Fibroblast of skin of right quadriceps (primary cell): ENCODE measurements around the gene SELENOO.

Experiments
- DNase-seq: peaks from one replicate; pipeline ENCODE4 v3.0.0-alpha.2; 2013

The SELENOO gene

DNA sequence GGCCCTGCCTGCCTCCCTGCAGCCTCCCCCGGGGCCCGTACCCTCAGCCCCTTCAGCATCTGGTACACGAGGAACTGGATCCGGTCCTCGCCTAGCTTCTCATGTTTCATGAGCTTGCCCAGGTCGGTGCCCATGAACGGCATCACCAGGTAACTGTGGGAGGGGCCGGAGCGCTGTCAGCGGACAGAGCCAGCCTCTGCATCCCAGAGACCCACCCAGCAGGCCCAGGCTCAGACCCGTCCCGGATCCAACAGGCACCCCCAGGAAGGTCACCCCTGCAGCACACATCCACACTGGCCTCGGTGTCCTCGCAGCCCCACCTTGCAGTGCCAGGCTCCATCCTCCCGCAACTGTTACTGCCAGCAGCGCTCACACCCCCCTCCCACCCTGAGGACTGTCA, 56.2 kb downstream of the SELENOO start:
- DNase-seq, result no peak

GRCh38 chr22:50257451-50258360, 56.9 kb downstream of the SELENOO start:
- DNase-seq, result no peak

GRCh38 chr22:50258361-50259292, 57.8 kb downstream of the SELENOO start:
- DNase-seq, result no peak

DNA sequence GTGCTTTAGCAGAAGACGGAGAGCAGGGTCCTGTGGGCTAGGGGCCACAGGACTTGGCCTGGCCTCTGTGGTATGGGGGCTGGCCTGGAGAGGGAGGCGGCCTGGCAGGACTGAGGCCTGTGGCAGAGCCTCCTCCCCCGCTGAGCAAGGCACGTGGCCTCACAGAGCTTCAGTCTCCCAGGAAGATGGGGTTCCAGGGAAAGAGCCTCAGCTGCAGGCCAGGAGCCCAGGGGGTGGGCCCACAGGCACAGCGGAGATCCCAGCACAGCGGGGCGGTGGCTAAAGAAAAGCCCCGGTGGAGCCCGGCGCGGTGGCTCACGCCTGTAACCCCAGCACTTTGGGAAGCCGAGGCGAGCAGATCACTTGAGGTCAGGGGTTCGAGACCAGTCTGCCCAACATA, 58.5 kb downstream of the SELENOO start:
- DNase-seq, result no peak

- no peak for DNase-seq
Observed at GRCh38 chr22:50260434-50260800, 59.6 kb downstream of the SELENOO start.

DNA sequence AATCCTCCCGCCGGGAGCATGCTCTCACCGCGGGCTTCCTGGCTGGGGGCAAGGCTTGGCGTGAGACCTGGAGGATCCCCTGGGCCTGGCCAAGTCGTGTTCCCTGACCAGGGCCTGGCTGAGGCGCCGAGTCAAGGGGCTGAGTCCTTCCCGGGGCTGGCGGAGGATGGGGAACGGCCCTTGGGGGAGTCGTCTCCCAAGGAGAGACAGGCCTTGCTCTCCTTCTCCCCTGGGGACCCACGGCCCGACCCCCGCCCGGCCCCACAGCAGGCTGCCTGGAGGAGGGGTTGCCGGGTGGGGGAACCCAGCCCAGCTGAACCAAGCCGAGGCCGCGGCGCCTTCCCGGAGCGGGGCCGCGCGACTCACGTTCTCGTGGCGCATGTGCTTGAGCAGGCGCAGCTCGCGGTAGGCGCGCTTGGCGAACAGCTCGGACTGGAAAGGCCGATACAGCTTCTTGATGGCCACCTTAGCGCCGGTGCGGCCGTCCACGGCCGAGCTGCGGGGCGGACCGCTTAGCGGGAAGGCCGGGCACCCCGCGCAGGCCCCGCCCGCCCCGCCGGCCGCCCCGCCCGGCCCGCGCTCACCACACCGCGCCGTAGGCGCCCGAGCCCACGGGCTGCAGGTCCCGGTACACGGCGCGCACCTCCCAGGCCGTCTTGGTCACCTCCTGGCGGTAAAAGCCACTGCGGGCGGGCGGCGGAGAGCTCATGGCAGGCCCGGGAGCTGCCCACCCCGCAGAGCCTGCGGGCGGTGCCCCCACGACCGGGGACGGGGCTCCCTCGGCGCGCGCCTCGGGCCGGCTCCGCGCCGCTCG, 60.2 kb downstream of the SELENOO start:
- DNase-seq, result peak; percentile 47

DNA sequence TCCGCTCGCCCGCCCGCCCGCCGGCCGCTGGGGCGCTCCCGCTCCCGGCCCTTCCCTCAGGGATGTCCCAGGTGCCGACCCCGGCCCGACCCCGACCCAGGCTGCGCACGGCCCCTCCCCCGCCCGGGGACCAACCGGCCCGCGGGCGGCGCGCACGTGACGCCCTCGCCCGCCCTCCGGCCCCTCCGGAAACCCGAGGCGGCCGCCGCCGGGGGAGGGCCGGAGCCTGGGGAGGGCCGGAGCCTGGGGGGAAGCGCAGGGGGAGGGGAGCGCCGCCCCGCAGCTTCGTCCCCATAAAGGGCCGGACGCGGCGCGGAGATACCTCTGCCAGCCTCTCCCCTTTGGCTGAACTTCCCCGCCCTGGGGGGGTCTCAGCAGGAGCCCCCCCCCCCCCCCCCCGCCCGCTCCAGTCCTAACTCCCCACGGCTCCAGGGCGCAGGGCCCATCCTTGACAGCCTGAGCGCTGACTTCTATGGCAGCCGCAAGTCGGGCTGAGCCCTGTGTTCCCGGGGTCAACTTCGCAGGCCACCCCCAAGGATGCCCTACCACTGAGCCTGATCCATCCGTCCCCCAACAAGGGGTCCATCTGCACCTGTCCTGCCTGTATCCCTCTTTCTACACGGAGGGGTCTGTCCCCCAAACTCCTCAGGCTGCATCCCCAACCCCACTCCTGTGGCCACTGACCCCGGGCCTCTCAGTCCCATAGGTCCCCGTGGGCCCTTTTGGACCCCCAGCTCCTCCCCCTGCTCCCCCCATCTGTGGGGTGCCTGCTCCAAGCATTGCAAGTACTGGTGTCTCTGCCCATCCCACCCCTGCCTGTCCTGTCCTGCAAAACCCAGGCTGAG, 61.0 kb downstream of the SELENOO start, which contains the start of gene MAPK12:
MAPK12 (minus strand) TSS at position 69 of the 845 bp plus-strand sequence. CDS start 174 bp downstream, outside the sequence.
- no peak for DNase-seq

DNA sequence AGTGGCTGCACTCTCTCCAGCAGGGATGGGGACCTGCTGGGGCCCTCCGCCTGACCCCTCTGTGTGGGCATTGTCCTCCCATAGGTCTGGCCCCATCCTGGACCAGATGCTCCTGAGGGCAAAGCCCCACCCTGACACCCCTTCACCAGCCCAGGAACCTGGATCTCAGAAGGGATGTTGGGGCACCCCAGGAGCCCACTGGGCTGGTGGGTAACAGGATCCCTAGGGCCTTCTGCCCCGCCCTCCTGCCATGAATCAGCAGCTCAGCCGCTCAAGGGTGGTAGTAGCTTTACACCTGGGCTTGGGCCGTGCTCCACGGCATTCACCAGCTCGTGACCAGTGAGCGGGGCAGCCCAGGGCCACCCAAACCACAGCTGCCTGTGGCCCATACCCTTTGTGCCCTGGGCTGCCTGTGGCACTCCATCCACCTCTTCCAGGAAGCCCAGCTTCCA, 61.7 kb downstream of the SELENOO start:
- no peak for DNase-seq

GRCh38 chr22:50262973-50263617, 62.3 kb downstream of the SELENOO start:
- no peak for DNase-seq

DNA sequence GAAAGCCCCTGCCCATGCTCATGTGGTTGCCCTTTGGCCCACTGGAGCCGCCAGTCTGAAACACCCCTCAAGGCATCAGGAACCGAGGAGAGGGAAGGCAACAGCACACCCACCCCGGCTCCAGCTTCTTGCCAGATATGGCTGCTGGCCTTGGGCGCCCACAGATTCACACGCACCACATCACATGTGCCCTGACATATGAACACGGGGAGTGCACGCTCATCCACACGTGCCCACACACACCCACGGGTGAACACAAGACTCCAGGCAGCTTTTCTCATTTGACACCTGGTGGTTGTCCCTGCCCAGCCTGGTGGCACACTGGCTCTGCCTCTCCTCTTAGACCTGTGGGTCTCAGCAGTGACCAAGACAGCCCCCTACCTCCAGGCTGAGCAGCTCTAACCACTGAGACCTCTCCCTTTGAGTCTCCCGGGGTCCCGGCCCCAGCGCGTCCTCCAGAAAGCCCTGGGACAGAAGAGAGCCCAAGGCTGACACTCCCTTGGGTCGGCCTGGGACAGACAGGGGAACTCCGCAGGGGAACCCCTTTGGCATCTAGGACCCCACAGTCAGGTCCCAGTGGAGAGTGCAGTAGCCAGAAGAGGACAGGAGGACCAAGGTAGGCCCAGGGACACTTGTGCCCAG, 63.4 kb downstream of the SELENOO start:
- no peak for DNase-seq

DNA sequence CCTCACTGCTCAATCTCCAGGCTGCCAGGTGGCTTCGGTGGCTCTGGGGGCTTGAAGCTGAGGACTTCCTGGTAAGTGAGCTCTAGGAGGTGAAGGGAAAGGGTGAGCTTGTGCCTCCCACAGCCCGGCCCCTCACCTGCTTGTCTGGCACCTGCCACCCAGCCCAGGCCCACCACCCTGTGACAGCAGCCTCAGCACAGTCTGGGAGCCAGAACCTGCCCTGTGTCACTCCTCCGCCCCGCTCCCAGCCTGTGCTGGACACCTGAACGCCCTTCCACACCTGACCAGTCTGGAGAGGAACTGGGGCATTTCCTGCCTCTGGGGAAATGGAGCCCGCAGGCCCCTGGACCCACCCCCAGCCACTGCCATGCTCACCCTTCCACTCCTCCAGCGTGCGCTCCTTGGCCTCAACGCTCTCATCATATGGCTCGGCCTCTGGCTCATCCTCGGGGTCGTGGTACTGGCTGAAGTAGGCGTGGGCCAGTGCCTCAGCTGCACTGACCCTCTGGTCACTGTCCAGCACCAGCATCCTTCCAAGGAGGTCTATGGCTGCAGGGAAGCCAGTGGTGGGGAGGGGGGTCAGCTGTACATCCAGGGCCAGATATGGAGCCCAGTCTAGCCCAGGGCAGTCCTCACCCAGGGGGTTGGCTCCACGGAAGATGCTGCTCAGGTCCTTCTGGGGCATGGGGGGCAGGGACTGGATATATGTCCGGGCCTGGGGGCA, 64.3 kb downstream of the SELENOO start:
- DNase-seq, result no peak

DNA sequence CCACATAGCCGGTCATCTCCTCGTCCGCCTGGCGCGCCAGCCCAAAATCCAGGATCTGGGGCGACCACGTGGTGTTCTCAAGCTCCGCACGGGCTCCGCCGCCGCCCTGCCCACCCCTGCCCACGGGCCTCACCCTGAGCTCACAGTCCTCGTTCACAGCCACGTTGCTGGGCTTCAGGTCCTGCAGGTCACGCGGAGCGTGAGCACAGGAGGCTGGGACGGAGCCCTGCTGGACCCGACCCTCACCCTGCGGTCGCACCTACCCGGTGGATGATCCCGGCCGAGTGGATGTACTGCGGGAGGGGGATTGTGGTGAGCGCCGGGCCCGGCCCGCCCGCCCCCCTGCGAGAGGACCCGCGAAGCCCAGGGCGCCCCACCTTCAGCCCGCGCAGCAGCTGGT, 66.2 kb downstream of the SELENOO start:
- no peak for DNase-seq
